ENCODE results near the gene MRPL36.
"Not testable (repeated sequence)": the region's sequence is repeated elsewhere in the genome, so short reads cannot be mapped to it uniquely, and the experiment has no call there.

MRPL36 gene

GRCh38 chr5:1796371-1797102 is 3.1 kb downstream of the MRPL36 start:
- no peak for DNase-seq (ENCODE audit: low read depth)

DNA sequence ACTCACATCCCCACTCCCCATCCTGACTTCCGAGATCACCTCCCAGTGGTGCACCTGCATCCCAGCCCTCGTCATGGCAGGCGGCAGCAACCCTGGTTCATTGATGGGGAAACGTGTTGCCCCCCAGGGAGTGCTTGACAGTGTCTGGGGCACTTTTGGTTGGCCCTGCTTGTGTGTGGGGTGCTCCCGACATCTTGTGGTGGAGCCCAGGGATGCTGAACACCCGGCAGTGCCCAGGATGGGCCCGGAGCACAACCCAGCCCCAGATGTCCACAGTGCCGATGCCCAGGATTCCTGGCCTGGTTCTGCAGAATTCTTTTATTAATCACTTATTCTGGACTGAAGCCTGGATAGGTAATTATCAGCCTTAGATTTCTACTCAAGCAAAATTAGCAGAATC is 3.7 kb downstream of the MRPL36 start:
- DNase-seq (ENCODE audit: low read depth): no peak

GRCh38 chr5:1795506-1795905 is 4.1 kb downstream of the MRPL36 start:
- no peak for DNase-seq (ENCODE audit: low read depth)

GRCh38 chr5:1794901-1795290 is 4.7 kb downstream of the MRPL36 start:
- DNase-seq (ENCODE audit: low read depth): no peak

DNA sequence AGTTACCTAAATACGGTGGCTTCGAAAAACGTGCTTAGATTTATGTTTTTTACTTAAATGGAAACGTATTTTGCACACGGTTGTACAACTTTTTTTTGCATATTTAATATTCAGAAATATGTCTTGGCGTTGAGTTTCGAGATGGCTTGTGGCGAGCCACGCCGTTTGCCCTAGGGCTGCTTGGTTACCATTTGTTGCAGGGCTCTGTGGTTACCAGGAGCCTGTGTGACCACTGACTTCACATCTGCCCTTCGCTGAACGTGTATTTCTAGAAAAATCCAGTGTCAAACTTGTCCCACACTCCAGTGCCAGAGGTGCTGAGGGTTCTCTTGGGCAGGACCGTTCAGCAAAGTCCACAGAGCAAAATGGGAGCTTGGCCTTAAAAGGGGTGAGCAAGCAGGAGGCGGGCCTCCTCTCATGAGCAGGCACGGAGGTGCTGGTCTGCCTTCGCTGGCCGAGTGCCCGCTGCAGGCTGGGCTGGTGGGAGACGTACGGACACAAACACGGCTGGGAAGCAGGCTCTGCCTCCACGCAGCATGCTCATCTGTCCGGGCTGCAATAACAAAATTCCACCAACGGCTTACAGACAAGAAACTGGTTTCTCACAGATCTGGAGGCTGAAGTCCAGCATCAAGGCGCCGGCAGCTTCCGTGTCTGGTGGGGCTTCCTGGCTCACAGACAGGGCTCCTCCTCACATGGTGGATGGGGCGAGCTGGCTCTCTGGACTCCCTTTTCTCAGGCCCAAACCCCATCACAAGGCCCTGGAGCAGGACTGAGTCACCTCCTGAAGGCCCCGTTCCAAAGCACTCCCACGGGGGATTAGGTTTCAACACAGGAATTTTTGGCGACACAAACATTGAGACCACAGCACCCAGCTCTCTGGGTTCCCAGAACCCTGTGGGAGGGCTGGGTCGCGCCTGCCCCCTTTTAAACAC is 5.4 kb downstream of the MRPL36 start:
- no peak for DNase-seq (ENCODE audit: low read depth)

GRCh38 chr5:1793301-1793740 is 6.3 kb downstream of the MRPL36 start:
- no peak for DNase-seq (ENCODE audit: low read depth)

GRCh38 chr5:1792842-1793266 is 6.8 kb downstream of the MRPL36 start:
- DNase-seq (ENCODE audit: low read depth): peak; percentile 52

GRCh38 chr5:1791176-1791575 is 8.5 kb downstream of the MRPL36 start:
- no peak for DNase-seq (ENCODE audit: low read depth)

- DNase-seq (ENCODE audit: low read depth): no peak
Observed at GRCh38 chr5:1789834-1790471, 9.7 kb downstream of the MRPL36 start.

DNA sequence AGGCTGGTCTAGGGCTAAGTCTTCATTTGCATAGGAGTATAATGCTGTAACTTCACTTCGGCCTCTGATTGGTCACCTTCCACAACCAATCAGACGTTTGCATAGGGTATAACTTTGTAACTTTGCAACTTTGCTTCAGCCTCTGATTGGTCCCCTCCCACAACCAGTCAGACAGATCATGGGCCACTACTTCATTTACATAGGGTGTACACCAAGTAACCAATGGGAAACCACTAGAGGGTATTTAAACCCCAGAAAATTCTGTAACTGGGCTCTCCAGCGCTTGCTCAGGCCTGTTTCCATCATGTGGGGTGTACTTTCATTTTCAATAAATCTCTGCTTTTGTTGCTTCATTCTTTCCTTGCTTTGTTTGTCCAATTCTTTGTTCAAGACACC is 10.2 kb downstream of the MRPL36 start:
- not testable (repeated sequence) for DNase-seq (ENCODE audit: low read depth)

DNA sequence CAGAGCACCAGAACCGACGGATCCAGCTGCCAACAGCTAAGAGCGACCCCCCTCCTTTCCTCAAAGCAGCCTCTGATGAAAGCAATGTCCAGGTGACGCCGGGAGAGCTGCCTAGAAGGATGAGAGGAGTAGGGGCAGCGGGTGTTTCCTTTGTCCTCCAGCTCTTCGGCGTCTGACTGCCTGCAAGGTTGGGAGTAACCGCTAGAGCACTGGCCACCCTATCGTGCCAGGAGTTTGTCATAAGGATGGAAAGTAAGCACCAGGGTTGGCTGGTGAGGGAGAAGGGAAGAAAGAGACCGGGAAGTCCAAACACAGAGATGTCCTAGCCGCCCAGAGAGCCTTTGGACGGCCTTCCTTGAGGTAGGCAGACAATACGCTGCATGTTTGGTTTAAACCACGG is 10.8 kb downstream of the MRPL36 start:
- DNase-seq (ENCODE audit: low read depth): no peak

DNA sequence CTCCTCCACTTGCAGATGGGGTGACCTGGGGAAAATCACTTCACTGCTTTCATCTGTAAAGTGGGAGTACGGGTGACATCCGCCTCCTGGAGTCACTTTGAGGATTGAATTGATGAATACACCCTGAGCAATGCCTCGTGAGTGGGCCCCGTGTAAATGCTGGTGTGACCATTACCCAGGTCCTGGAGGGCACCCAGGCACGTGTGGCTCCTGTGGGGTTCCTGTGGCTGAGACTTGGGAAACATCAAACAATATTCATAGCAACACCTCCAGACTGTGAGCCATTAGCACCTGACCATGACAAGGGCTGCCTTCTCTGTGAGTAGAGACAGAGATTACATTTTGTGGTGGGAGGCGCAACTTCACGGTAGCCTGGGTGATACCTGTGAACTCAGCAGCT is 11.4 kb downstream of the MRPL36 start:
- DNase-seq (ENCODE audit: low read depth): no peak

DNA sequence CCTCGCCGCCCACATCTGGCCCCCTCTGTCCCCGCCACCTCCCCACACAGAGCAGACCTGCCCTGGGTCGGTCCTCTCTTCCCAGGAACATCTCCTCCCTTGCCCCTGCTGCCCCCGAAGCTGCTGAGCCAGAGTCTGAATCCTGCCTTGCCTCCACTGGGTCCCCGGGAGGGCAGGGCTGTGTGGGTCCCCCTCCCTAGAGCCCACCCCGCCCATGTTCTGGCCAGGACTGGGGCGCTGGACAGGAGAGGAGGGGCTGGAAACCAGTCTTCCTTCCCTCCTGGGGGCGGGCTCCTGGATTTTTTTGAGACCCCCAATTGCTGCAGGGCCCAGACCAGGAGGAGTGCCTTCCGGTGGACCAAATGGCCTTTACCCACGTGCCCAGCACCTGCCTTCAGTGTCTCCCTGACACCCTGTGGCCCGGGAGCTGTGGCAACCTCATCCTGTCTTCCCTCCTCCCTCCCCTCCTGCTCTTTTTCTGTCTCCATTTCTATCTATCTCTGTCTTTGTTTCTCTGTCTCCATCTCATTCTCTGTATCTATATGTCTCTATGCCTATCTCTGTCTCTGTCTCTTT is 12.1 kb downstream of the MRPL36 start:
- no peak for DNase-seq (ENCODE audit: low read depth)

- no peak for DNase-seq (ENCODE audit: low read depth)
Observed at GRCh38 chr5:1786621-1787471, 12.8 kb downstream of the MRPL36 start.

GRCh38 chr5:1785984-1786383 is 13.7 kb downstream of the MRPL36 start:
- DNase-seq (ENCODE audit: low read depth): no peak

- DNase-seq (ENCODE audit: low read depth): no peak
Observed at GRCh38 chr5:1785062-1785461, 14.6 kb downstream of the MRPL36 start.

- no peak for DNase-seq (ENCODE audit: low read depth)
Observed at GRCh38 chr5:1784197-1785050, 15.2 kb downstream of the MRPL36 start.

DNA sequence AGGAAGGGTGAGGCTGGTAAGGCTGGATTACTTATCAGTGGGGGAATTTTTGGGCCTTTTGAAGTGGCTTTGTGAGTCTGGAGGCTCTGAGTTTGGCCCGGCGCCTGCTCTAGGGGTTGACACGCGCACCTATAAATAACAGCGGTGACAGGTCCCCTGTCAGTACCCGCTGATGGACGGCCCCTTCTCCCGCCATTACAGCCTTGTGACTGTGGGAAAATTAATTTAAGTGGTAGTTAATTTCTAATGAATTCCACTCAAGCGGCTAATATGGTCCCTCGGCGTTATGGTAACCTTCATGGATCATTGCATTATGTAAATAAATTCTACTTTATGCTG is 16.5 kb downstream of the MRPL36 start:
- DNase-seq (ENCODE audit: low read depth): no peak

GRCh38 chr5:1782385-1783215 is 17.0 kb downstream of the MRPL36 start:
- DNase-seq (ENCODE audit: low read depth): no peak

Data from activated T-cell treated with anti-CD3 and anti-CD28 coated beads for 1 hour (primary cell).